ENCODE measurements around the gene B3GNT9. TPM values are rescaled to one million over a fixed set of nuclear protein-coding genes. Genes with fewer than 3 reads are reported as not detected.

Gene B3GNT9
- total and polyA plus RNA-seq, 2 of the 8 experiments (the other 6 are each of a cell fraction or from before 2014, with no cell fraction given), result 3.5 to 9.0 TPM

DNA sequence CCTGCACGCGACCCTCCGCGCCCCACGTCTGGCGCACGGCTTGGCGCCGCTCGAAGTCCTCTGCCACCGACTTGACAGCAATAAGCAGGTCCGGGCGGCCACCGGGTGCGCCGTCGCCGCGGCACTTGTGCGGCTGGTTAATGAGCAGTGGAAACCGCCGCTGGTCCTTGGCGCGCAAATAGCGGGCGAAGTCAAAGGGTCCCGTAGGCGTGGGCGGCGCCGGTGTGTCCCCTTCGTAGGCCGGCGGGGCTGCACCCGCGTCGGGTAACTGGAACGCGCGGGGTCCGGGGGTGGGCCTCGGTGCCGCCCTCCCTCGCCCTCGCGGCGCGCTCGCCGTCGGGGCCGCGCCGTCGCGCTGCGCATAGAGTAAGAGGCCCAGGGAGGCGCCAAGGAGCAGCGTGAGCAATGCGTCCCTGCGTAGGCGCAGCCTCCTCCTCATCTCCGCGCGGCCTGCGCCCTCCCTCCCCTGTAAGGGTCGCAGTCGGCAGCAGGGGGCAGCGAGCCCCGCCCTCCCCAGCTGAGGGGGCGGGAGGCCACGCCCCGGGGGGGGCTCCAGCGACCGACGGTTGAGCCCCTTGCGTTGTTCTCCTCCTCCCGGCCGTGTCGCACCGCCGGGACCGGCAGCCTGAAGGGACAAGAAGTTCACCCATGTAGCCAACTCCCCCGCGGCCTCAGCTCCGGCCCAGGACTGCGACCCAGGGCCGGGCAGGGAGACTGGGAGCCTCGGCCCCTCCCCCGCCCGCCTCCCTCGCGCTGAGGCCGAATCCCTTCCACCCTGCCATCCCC is 558 bp downstream of the B3GNT9 start (continued):
- TF ChIP-seq RAD21 (IDR thresholded peaks at IDR 0.05 in 1 of 2, conservative IDR thresholded peaks at IDR 0.05 in 1 of 2; ENCODE audit: low read depth in 2 of 2, low read length in 2 of 2), result peak in 1 of 2 experiments; percentile 1; a peak in 2 of 4 replicates
- no peak for TF ChIP-seq SP2 (IDR thresholded peaks at IDR 0.05; ENCODE audit: low read length)
- no peak for TF ChIP-seq PHF8 (conservative IDR thresholded peaks at IDR 0.05; ENCODE audit: low read depth, low read length)
- 0 out of 2 replicates have a peak, but pooled peaks have one; percentile 20 for TF ChIP-seq NRF1 (IDR thresholded peaks at IDR 0.05; ENCODE audit: low read depth, low read length)
- TF ChIP-seq RNF2 (IDR thresholded peaks at IDR 0.05; ENCODE audit: borderline replicate concordance, low read depth, low read length, missing control alignments, poor library complexity, severe bottlenecking), result no peak
- peak; percentile 26 for TF ChIP-seq EZH2 (IDR thresholded peaks at IDR 0.05; ENCODE audit: low read depth, low read length, severe bottlenecking)
- TF ChIP-seq TBP (IDR thresholded peaks at IDR 0.05; ENCODE audit: low read depth, low read length), result no peak
- peak in 1 of 2 experiments; percentile 36; a peak in 1 of 3 replicates for TF ChIP-seq POLR2A (IDR thresholded peaks at IDR 0.05; ENCODE audit: control extremely low read depth in 1 of 2, low read depth in 2 of 2, low read length in 2 of 2)
- TF ChIP-seq EP300 (IDR thresholded peaks at IDR 0.05; ENCODE audit: borderline replicate concordance in 1 of 2, low read depth in 2 of 2, low read length in 2 of 2), result no peak
- 0 out of 2 replicates have a peak, but pooled peaks have one; percentile 50 for TF ChIP-seq RBBP5 (IDR thresholded peaks at IDR 0.05; ENCODE audit: borderline replicate concordance, low read depth, low read length)
- TF ChIP-seq FOSL1 (IDR thresholded peaks at IDR 0.05; ENCODE audit: insufficient read depth, low read depth, low read length), result no peak
- no peak for TF ChIP-seq BCL11A (IDR thresholded peaks at IDR 0.05; ENCODE audit: low read depth in 2 of 2, low read length in 2 of 2)
- no peak for TF ChIP-seq POU5F1 (IDR thresholded peaks at IDR 0.05; ENCODE audit: low read depth, low read length)
- no peak; the same call in 1 of the 2 replicates for TF ChIP-seq TAF1 (IDR thresholded peaks at IDR 0.05; ENCODE audit: low read depth, low read length)
- TF ChIP-seq TAF7 (optimal IDR thresholded peaks at IDR 0.05; ENCODE audit: borderline replicate concordance, low read depth, low read length), result peak; percentile 14
- TF ChIP-seq SIN3A (conservative IDR thresholded peaks at IDR 0.05 in 1 of 2, IDR thresholded peaks at IDR 0.05 in 1 of 2; ENCODE audit: low read depth in 1 of 2, low read length in 2 of 2), result peak; percentile 43 to 52; a peak in 1 of 4 replicates
- TF ChIP-seq TEAD4 (IDR thresholded peaks at IDR 0.05; ENCODE audit: low read depth, low read length), result 0 out of 2 replicates have a peak, but pooled peaks have one; percentile 5
- no peak for TF ChIP-seq ZNF274 (IDR thresholded peaks at IDR 0.05; ENCODE audit: borderline replicate concordance, extremely low read depth, low read length)
- TF ChIP-seq GABPA (IDR thresholded peaks at IDR 0.05; ENCODE audit: borderline replicate concordance, insufficient read depth, low read length), result 0 out of 2 replicates have a peak, but pooled peaks have one; percentile 20
- TF ChIP-seq CREB1 (IDR thresholded peaks at IDR 0.05), result peak; percentile 86
- no peak for TF ChIP-seq JUN (IDR thresholded peaks at IDR 0.05; ENCODE audit: low read depth, low read length)
